ENCODE results near the gene TTC27. TPM values are rescaled to one million over a fixed set of nuclear protein-coding genes. Genes with fewer than 3 reads are reported as not detected.
"Not testable (repeated sequence)": the region's sequence is repeated elsewhere in the genome, so short reads cannot be mapped to it uniquely, and the experiment has no call there.

Gene TTC27
- total and polyA plus RNA-seq, 2 donors: 10.9 to 17.8 TPM

DNA sequence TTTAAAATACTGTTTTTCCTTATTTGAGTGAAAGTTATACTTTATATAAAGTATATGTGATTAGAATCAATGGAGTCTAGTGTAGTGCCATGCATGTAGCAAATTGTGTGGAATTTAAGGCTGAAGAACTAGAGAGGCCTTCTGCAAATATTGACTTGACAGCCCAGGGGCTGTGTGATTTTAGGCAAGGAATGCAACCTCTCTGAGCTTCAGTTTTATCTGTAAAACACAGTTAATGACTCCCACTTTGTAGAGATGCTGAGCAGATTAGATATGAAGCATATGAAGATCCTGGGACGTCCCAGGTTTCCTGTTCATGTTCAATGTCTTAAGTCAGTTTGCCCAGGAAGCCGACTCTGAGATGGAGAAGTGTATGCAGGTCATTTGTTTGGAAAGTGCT is 235.5 kb downstream of the TTC27 start:
- H3K9me3 ChIP-seq (ENCODE audit: control insufficient read depth in 2 of 2, insufficient read depth in 1 of 2, low read length in 1 of 2): no peaks in the 10 kb centered on the region
- no peak overlapping the region for H3K4me3 ChIP-seq (ENCODE audit: low read length in 2 of 2)
- H3K27me3 ChIP-seq (ENCODE audit: control insufficient read depth in 2 of 2, insufficient read depth in 1 of 2, low read length in 1 of 2): no peaks in the 10 kb centered on the region
- H3K36me3 ChIP-seq (ENCODE audit: control insufficient read depth in 2 of 2, insufficient read depth in 2 of 2, low read length in 1 of 2): no peaks in the 10 kb centered on the region
- no peak for DNase-seq (ENCODE audit: low read depth in 6 of 9, low spot score in 9 of 9)
- no peak overlapping the region for H3K27ac ChIP-seq (ENCODE audit: low read depth in 1 of 2, low read length in 1 of 2)
- WGBS: 86% methylated on average over 2 of the region's 2 CpGs
- H3K4me1 ChIP-seq (ENCODE audit: control insufficient read depth in 2 of 2, insufficient read depth in 2 of 2, low read length in 2 of 2): no peaks in the 10 kb centered on the region

- Histone ChIP-seq H3K27ac (ENCODE audit: low read depth in 1 of 2, low read length in 1 of 2) (no peak overlapping the region), H3K4me3 (ENCODE audit: low read length in 2 of 2) (no peak overlapping the region), H3K4me1 (ENCODE audit: control insufficient read depth in 2 of 2, insufficient read depth in 2 of 2, low read length in 2 of 2) (no peaks in the 10 kb centered on the region), H3K9me3 (ENCODE audit: control insufficient read depth in 2 of 2, insufficient read depth in 1 of 2, low read length in 1 of 2) (no peaks in the 10 kb centered on the region), H3K36me3 (ENCODE audit: control insufficient read depth in 2 of 2, insufficient read depth in 2 of 2, low read length in 1 of 2) (no peaks in the 10 kb centered on the region), H3K27me3 (ENCODE audit: control insufficient read depth in 2 of 2, insufficient read depth in 1 of 2, low read length in 1 of 2) (no peaks in the 10 kb centered on the region)
- WGBS: 97% methylated on average over 7 of the region's 7 CpGs
- DNase-seq (ENCODE audit: low read depth in 6 of 9, low spot score in 9 of 9): no peak
Observed at GRCh38 chr2:32863803-32864202, 236.0 kb downstream of the TTC27 start.

DNA sequence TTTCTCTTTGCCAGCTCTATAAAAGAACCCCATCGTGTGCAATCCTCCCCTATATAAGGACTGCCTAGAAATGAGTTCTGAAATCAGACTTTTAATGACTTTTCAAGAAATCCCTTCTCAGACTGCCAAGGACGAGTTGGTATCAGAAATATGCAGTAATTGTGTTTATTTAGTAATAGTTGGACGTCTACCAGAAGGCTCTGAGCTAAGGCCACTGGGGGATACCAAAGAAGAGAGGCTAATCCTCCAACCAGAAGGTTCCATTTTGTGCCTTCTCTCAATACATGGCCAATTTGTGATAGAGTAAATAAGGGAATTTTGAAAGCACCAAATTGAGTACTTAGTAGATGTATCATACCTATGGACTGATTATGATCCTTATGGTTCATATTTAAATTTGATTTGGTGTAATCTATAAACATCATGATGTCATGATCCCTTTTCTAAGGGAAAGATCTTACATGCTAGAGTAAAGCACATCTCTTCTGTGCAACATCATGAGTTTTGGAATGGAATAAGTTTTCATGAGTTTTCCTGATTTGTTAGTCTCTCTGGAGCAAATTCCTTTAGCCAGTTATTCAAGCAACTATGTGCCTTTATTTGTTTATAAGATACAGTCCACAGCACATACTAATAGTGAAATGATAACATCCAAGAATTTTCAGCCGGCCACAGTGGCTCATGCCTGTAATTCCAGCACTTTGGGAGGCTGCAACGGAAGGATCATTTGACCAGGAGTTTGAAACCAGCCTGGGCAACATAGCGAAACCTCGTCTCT is 236.7 kb downstream of the TTC27 start:
- Histone ChIP-seq H3K27me3 (ENCODE audit: control insufficient read depth in 2 of 2, insufficient read depth in 1 of 2, low read length in 1 of 2) (no peaks in the 10 kb centered on the region), H3K27ac (ENCODE audit: low read depth in 1 of 2, low read length in 1 of 2) (no peak overlapping the region), H3K4me1 (ENCODE audit: control insufficient read depth in 2 of 2, insufficient read depth in 2 of 2, low read length in 2 of 2) (no peaks in the 10 kb centered on the region), H3K4me3 (ENCODE audit: low read length in 2 of 2) (no peak overlapping the region), H3K36me3 (ENCODE audit: control insufficient read depth in 2 of 2, insufficient read depth in 2 of 2, low read length in 1 of 2) (no peaks in the 10 kb centered on the region), H3K9me3 (ENCODE audit: control insufficient read depth in 2 of 2, insufficient read depth in 1 of 2, low read length in 1 of 2) (no peaks in the 10 kb centered on the region)
- WGBS: 89% methylated on average over 7 of the region's 7 CpGs
- no peak for DNase-seq (ENCODE audit: low read depth in 6 of 9, low spot score in 9 of 9)

- Histone ChIP-seq H3K27ac (ENCODE audit: low read depth in 1 of 2, low read length in 1 of 2) (no peak overlapping the region), H3K9me3 (ENCODE audit: control insufficient read depth in 2 of 2, insufficient read depth in 1 of 2, low read length in 1 of 2) (no peaks in the 10 kb centered on the region), H3K4me3 (ENCODE audit: low read length in 2 of 2) (no peak overlapping the region), H3K4me1 (ENCODE audit: control insufficient read depth in 2 of 2, insufficient read depth in 2 of 2, low read length in 2 of 2) (no peaks in the 10 kb centered on the region), H3K27me3 (ENCODE audit: control insufficient read depth in 2 of 2, insufficient read depth in 1 of 2, low read length in 1 of 2) (no peaks in the 10 kb centered on the region), H3K36me3 (ENCODE audit: control insufficient read depth in 2 of 2, insufficient read depth in 2 of 2, low read length in 1 of 2) (no peaks in the 10 kb centered on the region)
- no peak for DNase-seq (ENCODE audit: low read depth in 6 of 9, low spot score in 9 of 9)
- 91% methylated on average over 3 of the region's 3 CpGs for WGBS
Observed at GRCh38 chr2:32865399-32866068, 237.7 kb downstream of the TTC27 start.

DNA sequence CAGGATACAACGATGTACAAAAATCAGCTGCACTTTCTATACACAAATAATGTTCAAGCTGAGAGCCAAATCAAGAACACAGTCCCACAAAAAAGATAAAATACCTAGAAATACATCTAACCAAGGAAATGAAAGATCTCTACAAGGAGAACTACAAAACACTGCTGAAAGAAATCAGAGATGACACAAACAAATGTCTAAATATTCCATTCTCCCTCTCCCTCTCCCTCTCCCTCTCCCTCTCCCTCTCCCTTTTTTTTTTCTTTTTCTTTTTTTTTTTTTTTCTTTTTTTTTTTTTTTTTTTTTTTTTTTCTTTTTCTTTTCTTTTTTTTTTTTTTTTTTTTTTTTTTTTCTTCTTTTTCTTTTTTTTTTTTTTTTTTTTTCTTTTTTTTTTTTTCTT is 238.6 kb downstream of the TTC27 start:
- H3K9me3 ChIP-seq (ENCODE audit: control insufficient read depth in 2 of 2, insufficient read depth in 1 of 2, low read length in 1 of 2); H3K4me1 ChIP-seq (ENCODE audit: control insufficient read depth in 2 of 2, insufficient read depth in 2 of 2, low read length in 2 of 2); DNase-seq (ENCODE audit: low read depth in 6 of 9, low spot score in 9 of 9); H3K4me3 ChIP-seq (ENCODE audit: low read length in 2 of 2); H3K36me3 ChIP-seq (ENCODE audit: control insufficient read depth in 2 of 2, insufficient read depth in 2 of 2, low read length in 1 of 2); H3K27me3 ChIP-seq (ENCODE audit: control insufficient read depth in 2 of 2, insufficient read depth in 1 of 2, low read length in 1 of 2); H3K27ac ChIP-seq (ENCODE audit: low read depth in 1 of 2, low read length in 1 of 2): not testable (repeated sequence)
- WGBS: 88% methylated on average over 1 of the region's 1 CpG
